GM12878 (cell line): ENCODE data around the gene C20orf202.

ENCODE experiments used
- POLR2AphosphoS5 ChIP-seq: IDR thresholded peaks from 2 replicates; pipeline ENCODE4 v1.6.1; 2011; ENCODE audit warnings: mild to moderate bottlenecking, low read length, inconsistent platforms
- RCOR1 ChIP-seq: conservative IDR thresholded peaks from 2 replicates; pipeline ENCODE4 v1.6.1; 2012; ENCODE audit warnings: low read depth, low read length, improper control_type of control experiment
- TF ChIP-seq, protein P1 (sequence below), 3 experiments: IDR thresholded peaks in 2 of 3; conservative IDR thresholded peaks in 1 of 3; 2 replicates each; pipeline ENCODE4 v1.5.1; 2011; ENCODE audit warnings: low read depth in 3 of 3, low read length in 3 of 3, mild to moderate bottlenecking in 3 of 3, control low read depth in 2 of 3, moderate library complexity in 2 of 3, inconsistent platforms in 1 of 3, mixed read lengths in 1 of 3; ENCODE audit not compliant: control insufficient read depth in 2 of 3, insufficient read depth in 1 of 3; ENCODE audit errors: extremely low read depth in 1 of 3
- TF ChIP-seq, protein P2 (sequence below): IDR thresholded peaks from 2 replicates; pipeline ENCODE4 v1.6.1; 2012; ENCODE audit warnings: low read length, inconsistent platforms

DNA sequence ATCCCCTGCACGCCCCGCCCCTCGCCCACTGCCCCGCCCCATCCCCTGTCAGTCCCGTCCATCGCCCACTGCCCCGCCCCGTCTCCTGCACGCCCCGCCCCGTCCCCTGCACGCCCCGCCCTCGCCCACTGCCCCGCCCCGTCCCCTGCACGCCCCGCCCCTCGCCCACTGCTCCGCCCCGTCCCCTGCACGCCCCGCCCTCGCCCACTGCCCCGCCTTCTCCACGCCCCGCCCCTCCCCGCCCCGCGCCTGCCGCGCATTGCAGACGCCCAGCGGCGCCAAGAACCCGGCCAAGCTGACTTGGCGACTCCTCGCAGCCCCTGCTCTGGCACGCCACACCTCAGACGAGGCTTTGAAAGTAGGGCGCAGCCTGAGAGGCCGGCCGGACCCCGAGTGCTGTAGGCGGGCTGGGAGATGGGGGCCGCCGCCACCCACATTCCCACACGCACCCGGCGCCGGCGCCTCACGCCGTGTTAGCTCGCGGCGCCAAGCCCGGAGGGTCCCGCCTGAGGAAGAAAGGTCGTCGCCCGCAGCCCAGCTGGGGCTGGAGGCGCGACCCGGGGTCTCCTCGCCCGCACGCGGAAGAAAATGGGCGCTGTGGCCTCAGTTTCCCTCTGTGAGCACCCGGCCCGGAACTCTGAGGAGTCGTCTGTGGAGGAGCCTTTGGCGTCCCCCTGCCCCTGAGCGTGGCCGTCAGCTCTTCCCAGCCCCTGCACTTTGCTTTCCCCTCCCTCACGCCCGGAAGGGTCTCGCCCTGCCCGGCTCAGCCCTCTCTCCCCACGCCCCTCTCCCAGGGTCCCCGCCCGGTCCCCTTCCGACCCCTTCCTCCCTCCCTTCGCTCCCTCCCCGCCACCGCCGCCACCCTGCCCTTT is 22.8 kb downstream of the C20orf202 start, which contains the start of gene RAD21L1:
- TF ChIP-seq, protein P1, sequence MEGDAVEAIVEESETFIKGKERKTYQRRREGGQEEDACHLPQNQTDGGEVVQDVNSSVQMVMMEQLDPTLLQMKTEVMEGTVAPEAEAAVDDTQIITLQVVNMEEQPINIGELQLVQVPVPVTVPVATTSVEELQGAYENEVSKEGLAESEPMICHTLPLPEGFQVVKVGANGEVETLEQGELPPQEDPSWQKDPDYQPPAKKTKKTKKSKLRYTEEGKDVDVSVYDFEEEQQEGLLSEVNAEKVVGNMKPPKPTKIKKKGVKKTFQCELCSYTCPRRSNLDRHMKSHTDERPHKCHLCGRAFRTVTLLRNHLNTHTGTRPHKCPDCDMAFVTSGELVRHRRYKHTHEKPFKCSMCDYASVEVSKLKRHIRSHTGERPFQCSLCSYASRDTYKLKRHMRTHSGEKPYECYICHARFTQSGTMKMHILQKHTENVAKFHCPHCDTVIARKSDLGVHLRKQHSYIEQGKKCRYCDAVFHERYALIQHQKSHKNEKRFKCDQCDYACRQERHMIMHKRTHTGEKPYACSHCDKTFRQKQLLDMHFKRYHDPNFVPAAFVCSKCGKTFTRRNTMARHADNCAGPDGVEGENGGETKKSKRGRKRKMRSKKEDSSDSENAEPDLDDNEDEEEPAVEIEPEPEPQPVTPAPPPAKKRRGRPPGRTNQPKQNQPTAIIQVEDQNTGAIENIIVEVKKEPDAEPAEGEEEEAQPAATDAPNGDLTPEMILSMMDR (IDR thresholded peaks at IDR 0.05 in 2 of 3, conservative IDR thresholded peaks at IDR 0.05 in 1 of 3; ENCODE audit: control insufficient read depth in 2 of 3, extremely low read depth in 1 of 3, insufficient read depth in 1 of 3, low read depth in 3 of 3, low read length in 3 of 3): no peak
- TF ChIP-seq POLR2AphosphoS5 (no peak), RCOR1 (no peak)
- TF ChIP-seq, protein P2, sequence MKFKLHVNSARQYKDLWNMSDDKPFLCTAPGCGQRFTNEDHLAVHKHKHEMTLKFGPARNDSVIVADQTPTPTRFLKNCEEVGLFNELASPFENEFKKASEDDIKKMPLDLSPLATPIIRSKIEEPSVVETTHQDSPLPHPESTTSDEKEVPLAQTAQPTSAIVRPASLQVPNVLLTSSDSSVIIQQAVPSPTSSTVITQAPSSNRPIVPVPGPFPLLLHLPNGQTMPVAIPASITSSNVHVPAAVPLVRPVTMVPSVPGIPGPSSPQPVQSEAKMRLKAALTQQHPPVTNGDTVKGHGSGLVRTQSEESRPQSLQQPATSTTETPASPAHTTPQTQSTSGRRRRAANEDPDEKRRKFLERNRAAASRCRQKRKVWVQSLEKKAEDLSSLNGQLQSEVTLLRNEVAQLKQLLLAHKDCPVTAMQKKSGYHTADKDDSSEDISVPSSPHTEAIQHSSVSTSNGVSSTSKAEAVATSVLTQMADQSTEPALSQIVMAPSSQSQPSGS: no peak
